Suprapubic skin (tissue), 4 donors: Measurements from ENCODE around the gene ZNF444. TPM values are rescaled to one million over a fixed set of nuclear protein-coding genes. Genes with fewer than 3 reads are reported as not detected.

ENCODE experiments used
- DNase-seq, 2 donors: peaks; one replicate each; pipeline ENCODE4 v3.0.0-alpha.2; 2019; ENCODE audit warnings: low spot score in 2 of 2
- H3K27ac ChIP-seq: fragments of 200-600 bp; sonication (generic); one replicate; pipeline ENCODE4 v1.5.1; 2019
- H3K27me3 ChIP-seq: fragments of 200-600 bp; sonication (generic); one replicate; pipeline ENCODE4 v1.5.1; 2019
- H3K36me3 ChIP-seq: fragments of 200-600 bp; sonication (generic); one replicate; pipeline ENCODE4 v1.5.1; 2019
- H3K4me1 ChIP-seq: fragments of 200-600 bp; sonication (generic); one replicate; pipeline ENCODE4 v1.5.1; 2019
- H3K4me3 ChIP-seq: fragments of 200-600 bp; sonication (generic); one replicate; pipeline ENCODE4 v1.5.1; 2019; ENCODE audit warnings: mild to moderate bottlenecking
- H3K9me3 ChIP-seq: fragments of 200-600 bp; sonication (generic); one replicate; pipeline ENCODE4 v1.5.1; 2019
- EP300 ChIP-seq: sonication (generic); formaldehyde crosslinking; IDR thresholded peaks from one replicate; pipeline ENCODE4 v1.6.1; 2017; ENCODE audit warnings: antibody characterized with exemption
- POLR2A ChIP-seq, 2 donors: fragments of 450-650 bp; IDR thresholded peaks; one replicate each; pipeline ENCODE4 v1.6.1; 2017; ENCODE audit warnings: antibody characterized with exemption in 2 of 2, mild to moderate bottlenecking in 2 of 2, moderate library complexity in 2 of 2
- POLR2AphosphoS5 ChIP-seq, 3 donors: sonication (generic); formaldehyde crosslinking; IDR thresholded peaks; one replicate each; pipeline ENCODE4 v1.6.1; 2017; ENCODE audit warnings: antibody characterized with exemption in 3 of 3
- WGBS: methylation state at CpG from one replicate; pipeline ENCODE4 v1.1.5; 2018; 5-methylcytosine and 5-hydroxymethylcytosine counted together
- total RNA-seq, 4 donors: library from RNA; depleted of rRNA; stranded (reverse); fragments of >200 nt; gene quantifications; one replicate each; pipeline ENCODE4 v1.1.0, GENCODE V29; 2016
- TF ChIP-seq, protein P1 (sequence below), 2 donors: fragments of 200-600 bp in 1 of 2; fragments of 450-650 bp in 1 of 2; sonication (generic) in 1 of 2; IDR thresholded peaks; one replicate each; pipeline ENCODE4 v1.5.1; 2016 to 2019; ENCODE audit warnings: antibody characterized with exemption in 2 of 2, mild to moderate bottlenecking in 1 of 2, moderate library complexity in 1 of 2

ZNF444 gene
- total RNA-seq, 4 donors from 2014 or later, result 12.9 to 34.8 (median 21.2) TPM

DNA sequence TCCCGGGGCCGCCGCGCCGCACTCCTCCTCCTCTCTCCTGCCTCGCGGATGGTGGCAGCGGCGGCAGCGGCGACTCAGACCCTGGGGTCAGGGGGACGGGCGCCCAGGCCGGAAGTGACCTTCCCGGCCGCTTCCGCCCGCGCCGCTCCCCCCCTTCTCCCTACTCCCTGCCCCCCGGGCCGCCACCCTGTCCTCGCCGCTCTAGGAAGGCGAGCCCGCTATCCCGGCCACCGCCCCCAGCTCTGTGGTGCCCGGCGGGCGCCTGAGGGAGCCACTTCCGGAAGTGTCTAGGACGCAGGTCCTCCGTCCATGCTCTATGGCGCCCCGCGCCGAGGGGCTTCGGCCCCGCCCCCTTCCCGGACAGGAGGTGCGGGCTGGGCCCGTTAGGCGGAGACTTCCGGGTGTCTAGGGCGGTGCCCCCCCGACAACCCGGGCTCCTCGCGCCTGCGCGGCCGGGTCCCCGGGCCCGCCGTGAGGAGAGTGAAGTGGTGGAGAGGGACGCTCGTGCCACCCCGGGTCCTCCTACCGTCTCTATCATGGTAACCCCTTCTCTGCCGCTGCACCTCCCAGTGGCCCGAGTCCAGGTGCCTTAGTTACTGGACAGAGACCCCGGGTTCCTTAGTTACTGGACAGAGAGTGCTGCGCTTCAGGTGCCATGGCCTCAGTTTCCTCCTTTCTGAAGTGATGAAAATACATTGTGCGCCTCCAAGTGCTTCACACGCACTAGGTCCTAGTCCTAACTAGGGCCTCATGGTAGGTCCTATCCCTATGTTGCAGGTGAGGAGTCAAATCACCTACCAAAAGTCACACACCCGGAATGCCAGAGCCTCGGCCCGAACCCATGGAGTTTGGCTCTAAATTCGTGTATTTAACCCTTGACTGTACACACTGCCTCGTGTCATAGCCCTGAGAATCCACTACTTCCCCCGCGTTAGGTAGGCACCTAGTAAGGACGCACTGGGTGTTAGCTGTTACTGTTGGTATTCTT is 19.6 kb upstream of the ZNF444 start, which contains the start of gene ZNF787:
ZNF787 (minus strand) TSS at position 116 of the 988 bp plus-strand sequence. CDS start 18,078 bp downstream, outside the sequence.
- Histone ChIP-seq H3K4me3 (peak within 1 kb of the TSS; percentile 79), H3K9me3 (no peaks in the 10 kb centered on the region)
- 14% methylated on average over 16 of the region's 74 CpGs for WGBS

DNA sequence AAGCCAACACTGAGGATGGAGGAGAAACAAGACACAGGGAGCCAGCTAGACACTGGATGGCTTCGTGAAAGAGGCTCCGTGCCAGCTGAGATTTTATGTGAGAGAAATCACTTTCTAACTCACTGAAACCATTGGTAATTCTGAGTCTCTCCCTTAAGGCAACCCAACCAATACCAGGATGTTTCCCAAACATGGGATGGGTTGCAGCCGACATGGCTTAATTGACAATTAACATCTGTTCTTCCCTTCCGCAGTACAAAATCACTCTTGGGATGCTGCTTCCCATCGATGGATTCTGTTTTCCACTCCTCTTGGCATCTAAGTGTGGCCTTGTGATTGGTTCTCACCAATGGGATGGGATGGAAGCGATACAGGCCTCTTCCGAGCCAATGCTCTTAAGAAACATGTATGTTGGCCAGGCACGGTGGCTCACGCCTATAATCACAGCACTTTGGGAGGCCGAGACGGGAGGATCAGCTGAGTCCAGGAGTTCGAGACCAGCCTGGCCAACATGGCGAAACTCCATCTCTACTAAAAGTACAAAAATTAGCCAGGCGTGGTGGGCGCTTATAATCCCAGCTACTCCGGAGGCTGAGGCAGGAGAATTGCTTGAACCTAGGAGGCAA is 17.7 kb upstream of the ZNF444 start:
- Histone ChIP-seq H3K27me3 (no peaks in the 10 kb centered on the region), H3K9me3 (no peaks in the 10 kb centered on the region), H3K27ac (no peak overlapping the region), H3K36me3 (no peaks in the 10 kb centered on the region), H3K4me1 (peaks cover 26% of the 10 kb centered on the region), H3K4me3 (no peak overlapping the region)
- no peak for DNase-seq
- 84% methylated on average over 16 of the region's 16 CpGs for WGBS
- TF ChIP-seq, protein P1, sequence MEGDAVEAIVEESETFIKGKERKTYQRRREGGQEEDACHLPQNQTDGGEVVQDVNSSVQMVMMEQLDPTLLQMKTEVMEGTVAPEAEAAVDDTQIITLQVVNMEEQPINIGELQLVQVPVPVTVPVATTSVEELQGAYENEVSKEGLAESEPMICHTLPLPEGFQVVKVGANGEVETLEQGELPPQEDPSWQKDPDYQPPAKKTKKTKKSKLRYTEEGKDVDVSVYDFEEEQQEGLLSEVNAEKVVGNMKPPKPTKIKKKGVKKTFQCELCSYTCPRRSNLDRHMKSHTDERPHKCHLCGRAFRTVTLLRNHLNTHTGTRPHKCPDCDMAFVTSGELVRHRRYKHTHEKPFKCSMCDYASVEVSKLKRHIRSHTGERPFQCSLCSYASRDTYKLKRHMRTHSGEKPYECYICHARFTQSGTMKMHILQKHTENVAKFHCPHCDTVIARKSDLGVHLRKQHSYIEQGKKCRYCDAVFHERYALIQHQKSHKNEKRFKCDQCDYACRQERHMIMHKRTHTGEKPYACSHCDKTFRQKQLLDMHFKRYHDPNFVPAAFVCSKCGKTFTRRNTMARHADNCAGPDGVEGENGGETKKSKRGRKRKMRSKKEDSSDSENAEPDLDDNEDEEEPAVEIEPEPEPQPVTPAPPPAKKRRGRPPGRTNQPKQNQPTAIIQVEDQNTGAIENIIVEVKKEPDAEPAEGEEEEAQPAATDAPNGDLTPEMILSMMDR (IDR thresholded peaks at IDR 0.05), result no peak
- TF ChIP-seq EP300, result no peak
- no peak for TF ChIP-seq POLR2AphosphoS5 (IDR thresholded peaks at IDR 0.05)
- no peak for TF ChIP-seq POLR2A (IDR thresholded peaks at IDR 0.05)

More for the DNA sequence above, 19.6 kb upstream of the ZNF444 start, which contains the start of gene ZNF787:
- Histone ChIP-seq H3K27ac (peak within 1 kb of the TSS; percentile 97), H3K36me3 (no peaks in the 10 kb centered on the region), H3K4me1 (peaks cover 45% of the 10 kb centered on the region), H3K27me3 (no peaks in the 10 kb centered on the region)
- TF ChIP-seq, protein P1 (IDR thresholded peaks at IDR 0.05), result no peak
- TF ChIP-seq POLR2AphosphoS5 (IDR thresholded peaks at IDR 0.05), result peak in 2 of 3 donors; percentile 41 to 91
- peak in 1 of 2 donors; percentile 52 for TF ChIP-seq POLR2A (IDR thresholded peaks at IDR 0.05)
- DNase-seq, result peak; percentile 98 to 99

DNA sequence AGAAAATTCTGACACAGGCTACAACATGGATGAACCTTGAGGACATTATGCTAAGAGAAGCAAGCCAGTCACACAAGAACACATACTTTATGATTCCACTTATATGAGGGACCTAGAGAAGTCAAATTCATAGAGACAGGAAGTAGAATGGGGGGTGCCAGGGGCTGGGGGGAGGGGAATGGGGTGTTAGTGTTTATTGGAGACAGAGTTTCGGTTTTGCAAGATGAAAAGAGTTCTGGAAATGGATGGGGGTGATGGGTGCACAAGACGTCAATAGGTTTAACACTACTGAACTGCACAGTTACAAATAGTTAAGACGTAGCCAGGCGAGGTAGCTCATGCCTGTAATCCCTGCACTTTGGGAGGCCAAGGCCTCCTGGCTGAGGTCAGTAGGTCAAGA is 16.5 kb upstream of the ZNF444 start:
- Histone ChIP-seq H3K27me3 (no peaks in the 10 kb centered on the region), H3K4me3 (no peak overlapping the region), H3K36me3 (no peaks in the 10 kb centered on the region), H3K27ac (no peak overlapping the region), H3K9me3 (no peaks in the 10 kb centered on the region), H3K4me1 (peaks cover 14% of the 10 kb centered on the region)
- DNase-seq, result no peak
- 87% methylated on average over 4 of the region's 4 CpGs for WGBS
- TF ChIP-seq POLR2A (IDR thresholded peaks at IDR 0.05), result no peak
- TF ChIP-seq, protein P1 (IDR thresholded peaks at IDR 0.05), result no peak
- TF ChIP-seq EP300, result no peak
- TF ChIP-seq POLR2AphosphoS5 (IDR thresholded peaks at IDR 0.05), result no peak

DNA sequence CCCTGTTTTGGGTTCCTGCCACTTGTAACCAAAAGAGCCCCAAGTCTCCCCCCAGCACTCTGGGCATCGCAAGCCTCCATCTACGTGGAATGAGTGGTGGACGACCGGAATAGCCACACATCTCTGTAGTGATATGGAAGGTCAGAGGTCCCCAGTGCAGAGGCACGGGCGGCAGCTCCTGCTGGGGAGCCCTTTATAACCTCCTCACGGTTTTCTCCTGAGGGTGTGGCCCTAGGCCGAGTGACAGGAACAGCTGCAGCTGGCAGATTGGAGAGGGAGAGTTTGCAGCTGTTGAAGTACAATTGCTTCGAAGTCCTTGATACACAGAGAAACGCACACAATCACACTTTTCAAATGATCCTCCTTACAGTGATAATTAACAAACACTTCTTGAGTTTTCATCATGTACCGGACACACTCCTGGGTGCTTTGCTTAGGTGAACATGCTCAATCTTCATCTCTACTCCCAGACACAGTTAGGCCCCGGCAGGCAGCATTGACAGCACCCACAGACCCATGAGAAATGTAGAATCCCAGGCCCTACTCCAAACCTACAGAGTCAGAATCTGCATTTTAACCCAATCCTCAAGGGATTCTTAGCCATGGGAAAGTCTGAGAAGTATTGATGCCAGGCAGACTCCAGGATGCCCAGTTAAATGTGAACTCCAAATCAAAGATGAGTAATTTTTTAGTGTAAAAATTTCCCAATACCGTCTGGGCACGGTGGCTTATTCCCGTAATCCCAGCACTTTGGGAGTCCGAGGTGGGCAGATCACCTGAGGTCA is 15.1 kb upstream of the ZNF444 start:
- Histone ChIP-seq H3K27me3 (no peaks in the 10 kb centered on the region), H3K4me3 (no peak overlapping the region), H3K4me1 (peaks cover 5% of the 10 kb centered on the region), H3K36me3 (no peaks in the 10 kb centered on the region), H3K27ac (no peak overlapping the region), H3K9me3 (no peaks in the 10 kb centered on the region)
- DNase-seq, result no peak
- 67% methylated on average over 10 of the region's 16 CpGs for WGBS
- TF ChIP-seq, protein P1 (IDR thresholded peaks at IDR 0.05), result no peak
- TF ChIP-seq POLR2AphosphoS5 (IDR thresholded peaks at IDR 0.05), result no peak
- no peak for TF ChIP-seq POLR2A (IDR thresholded peaks at IDR 0.05)
- no peak for TF ChIP-seq EP300
